Measurements from ENCODE around the gene PTPRN2.

Gene PTPRN2

DNA sequence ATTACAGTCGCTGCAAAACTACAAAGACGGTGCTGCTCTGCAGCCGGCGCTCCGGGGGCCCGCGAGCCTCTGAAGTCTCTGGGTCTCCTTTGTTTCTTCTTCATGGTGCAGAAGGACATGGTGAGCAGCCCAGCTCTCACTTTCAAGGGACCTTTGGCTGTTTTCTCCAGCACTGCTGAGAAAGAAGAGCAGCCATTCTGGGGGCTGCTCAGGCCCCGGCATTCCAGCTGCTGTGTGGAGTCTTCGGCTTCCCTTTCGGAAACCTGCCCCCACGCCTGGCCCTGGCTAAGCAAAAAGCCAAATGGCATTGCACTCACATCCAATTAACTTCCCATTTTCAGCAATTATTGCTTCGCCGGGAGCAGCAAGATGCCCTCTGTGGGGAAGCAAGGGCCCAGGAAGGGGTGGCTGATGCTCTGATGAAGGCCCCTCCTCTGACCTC, 555.7 kb downstream of the PTPRN2 start:
- DNase-seq (ENCODE audit: low read depth in 2 of 2), result no peak

DNA sequence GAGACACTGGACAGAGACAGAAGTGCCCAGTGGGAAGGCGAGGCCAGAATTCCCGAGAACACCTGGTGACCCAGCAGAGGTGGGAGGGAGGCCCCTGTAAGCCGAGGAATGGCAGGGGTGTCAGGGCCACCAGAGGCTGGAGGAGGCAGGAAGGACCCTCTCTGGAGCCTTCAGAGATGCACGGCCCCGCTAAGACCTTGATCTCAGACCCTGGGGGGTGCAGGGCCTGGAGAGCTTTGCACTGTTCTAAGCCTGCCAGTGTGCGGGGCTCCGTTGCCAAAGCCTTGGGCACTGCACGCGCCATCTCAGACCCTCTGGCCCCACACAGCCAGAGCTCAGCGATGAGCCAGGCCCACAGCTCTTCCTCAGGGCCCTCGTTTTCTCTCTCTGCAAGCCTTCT, 557.1 kb downstream of the PTPRN2 start:
- DNase-seq (ENCODE audit: low read depth in 2 of 2), result no peak

DNA sequence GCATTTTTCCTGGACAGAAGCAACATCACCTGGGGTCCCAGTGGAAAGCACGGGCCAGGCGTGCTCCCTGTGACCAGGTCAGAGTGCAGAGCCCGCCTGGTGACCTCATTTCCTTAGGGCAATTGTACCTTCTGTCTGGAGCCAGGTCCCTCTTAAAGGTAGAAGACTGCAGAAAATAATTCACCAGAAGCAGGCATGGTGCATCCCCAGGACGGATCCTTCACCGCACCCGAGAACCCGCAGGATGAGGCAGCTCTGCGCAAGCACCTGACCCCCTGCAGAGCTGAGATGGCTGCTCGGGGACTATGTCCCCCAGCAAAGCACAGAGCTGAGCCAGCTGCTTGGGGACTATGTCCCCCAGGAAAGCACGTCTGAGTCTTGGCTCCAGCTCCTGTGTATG, 557.6 kb downstream of the PTPRN2 start:
- DNase-seq (ENCODE audit: low read depth in 2 of 2), result no peak

DNA sequence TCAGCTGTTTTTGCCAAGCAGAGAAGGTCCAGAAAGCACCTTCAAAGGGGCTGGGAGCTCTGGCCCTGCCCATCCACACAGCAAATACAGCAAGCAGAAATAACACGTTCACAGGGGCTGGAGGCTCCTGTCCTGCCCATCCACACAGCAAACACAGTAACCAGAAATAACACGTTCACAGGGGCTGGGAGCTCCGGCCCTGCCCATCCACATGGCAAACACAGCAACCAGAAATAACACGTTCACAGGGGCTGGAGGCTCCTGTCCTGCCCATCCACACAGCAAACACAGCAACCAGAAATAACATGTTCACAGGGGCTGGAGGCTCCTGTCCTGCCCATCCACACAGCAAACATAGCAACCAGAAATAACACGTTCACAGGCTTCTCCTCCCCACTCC, 558.1 kb downstream of the PTPRN2 start:
- DNase-seq (ENCODE audit: low read depth in 2 of 2), result no peak

- no peak for DNase-seq (ENCODE audit: low read depth in 2 of 2)
Observed at GRCh38 chr7:158028971-158029370, 558.7 kb downstream of the PTPRN2 start.

DNA sequence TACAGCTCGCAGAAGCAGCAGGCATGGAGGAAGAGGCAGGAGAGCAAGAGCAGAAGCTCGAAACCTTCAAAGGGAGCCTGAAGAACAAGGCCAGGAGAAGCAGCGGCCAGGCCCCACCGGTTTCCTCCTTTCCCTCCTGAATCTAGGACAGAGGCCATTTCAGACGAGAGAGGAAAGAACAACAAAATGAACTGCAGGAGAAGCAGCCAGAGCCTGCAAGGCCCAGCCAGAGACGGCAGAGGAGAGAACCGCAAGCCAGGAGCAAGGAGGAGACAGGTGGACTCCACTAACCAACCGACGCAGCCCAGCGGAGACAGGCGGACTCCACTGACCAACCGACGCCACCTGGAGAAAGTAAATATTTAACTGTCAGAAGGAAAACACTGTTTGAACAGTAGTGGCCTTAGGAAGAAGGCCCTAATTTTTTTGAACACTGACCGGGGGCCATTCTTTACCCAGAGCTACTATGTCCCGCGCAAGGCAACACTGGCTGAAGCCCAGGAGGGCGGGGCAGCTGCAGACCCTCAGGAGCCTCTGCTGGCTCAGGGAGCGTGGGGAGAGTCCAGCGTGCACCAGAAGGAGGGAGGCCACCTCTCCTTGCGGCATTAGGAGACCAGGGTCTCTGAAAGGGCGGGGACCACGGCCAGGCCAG, 559.2 kb downstream of the PTPRN2 start:
- no peak for DNase-seq (ENCODE audit: low read depth in 2 of 2)

DNA sequence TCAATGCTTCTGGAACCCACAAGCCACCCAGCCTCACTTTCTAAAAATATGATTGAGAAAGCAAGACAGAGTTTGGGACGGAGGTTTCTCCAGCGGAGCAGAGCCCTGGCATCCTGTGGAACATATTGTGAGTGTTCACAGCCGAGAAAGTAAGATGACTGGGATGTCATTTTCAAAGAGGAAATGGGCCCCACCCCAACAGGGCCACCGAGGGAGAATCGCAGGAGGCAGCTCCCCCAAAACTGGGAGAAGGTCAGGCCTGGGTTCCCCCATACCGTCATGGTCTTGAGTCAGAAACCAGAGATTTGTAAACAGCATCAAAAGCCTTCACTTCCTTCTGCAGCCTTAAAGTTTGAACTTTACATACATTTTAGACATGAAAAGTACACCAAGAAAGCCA, 560.0 kb downstream of the PTPRN2 start:
- no peak for DNase-seq (ENCODE audit: low read depth in 2 of 2)

- no peak for DNase-seq (ENCODE audit: low read depth in 2 of 2)
Observed at GRCh38 chr7:158026636-158027265, 560.9 kb downstream of the PTPRN2 start.

DNA sequence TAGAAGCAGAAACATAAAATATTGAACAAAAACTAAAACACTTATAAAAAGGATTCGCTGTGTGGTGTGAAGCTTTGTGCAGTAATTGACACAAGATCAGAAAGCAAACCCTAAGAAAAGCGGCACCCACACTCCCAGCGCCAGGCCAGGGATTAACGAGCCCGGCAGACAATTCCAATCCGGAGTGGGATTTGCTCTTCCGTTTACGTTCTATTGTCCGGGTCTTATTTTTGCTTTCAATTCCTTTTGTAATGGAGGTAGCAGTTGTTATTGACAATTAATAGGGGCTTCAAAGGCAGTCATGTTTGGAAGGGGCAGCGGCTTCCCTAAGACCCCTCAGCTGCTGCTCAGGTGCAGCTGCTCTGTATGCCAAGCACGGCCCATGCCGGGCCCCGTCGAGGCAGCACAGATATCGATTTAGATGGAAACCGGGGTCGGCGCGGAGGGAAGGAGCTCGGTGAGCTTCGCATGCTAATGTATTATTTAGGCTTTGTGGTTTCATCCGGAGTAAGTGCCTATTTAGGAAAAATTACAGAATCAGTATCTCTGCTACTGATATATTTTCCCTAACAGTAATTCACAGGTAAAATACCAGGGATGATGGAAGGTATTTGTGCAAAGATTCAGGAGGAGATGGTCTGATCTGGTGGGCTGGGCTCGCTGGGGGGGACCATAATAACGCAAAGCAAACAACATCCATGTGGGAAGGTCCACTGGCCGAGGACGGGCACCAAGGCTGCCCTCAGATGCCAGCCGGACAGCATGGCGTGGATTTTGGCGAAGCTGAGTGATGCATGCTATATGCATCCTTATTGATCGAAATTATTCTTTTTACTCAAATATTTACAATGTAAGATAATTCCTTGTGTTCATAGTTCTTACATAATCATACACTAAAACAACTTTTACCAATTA, 561.7 kb downstream of the PTPRN2 start:
- no peak for DNase-seq (ENCODE audit: low read depth in 2 of 2)

DNA sequence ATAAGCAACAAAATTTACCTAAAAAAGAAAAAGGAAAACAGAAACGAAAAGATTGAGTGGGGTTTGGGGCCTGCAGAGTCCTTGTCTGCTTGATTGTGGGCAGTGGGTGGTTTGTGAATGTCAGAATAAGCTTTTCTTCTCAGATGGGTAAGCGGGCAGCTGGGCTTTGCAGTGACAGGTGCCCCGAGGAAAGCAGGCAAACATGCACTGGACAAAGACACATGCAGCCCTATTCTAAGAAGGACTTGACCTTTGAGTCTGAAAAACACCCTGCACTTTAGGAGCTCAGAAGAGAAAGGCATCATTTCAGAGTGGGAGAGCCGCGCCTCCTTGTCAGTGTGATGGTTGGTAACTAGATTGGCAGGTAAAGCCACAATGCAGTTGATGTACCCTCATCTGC, 562.7 kb downstream of the PTPRN2 start:
- no peak for DNase-seq (ENCODE audit: low read depth in 2 of 2)

DNA sequence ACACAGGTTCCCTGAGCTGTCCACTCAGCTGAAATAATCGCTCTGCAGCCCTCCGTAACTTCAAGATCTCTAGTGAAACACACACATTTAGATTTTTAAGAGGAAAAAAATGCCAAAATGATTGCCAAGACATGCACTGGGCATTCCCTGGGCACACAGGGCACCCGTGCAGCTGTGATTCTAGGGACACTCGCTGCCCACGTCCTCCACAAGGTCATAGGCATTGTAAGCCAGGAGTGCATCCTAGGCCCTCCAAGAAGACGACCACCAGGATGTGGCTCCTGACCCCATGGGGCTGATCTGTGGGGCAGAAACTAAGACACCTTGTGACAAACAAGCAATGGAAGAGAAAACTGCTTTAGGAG, 563.3 kb downstream of the PTPRN2 start:
- no peak for DNase-seq (ENCODE audit: low read depth in 2 of 2)

- no peak for DNase-seq (ENCODE audit: low read depth in 2 of 2)
Observed at GRCh38 chr7:158023681-158024350, 563.8 kb downstream of the PTPRN2 start.

GRCh38 chr7:158023157-158023556, 564.5 kb downstream of the PTPRN2 start:
- DNase-seq (ENCODE audit: low read depth in 2 of 2), result no peak

GRCh38 chr7:158022601-158023000, 565.0 kb downstream of the PTPRN2 start:
- DNase-seq (ENCODE audit: low read depth in 2 of 2), result no peak

- no peak for DNase-seq (ENCODE audit: low read depth in 2 of 2)
Observed at GRCh38 chr7:158021836-158022235, 565.8 kb downstream of the PTPRN2 start.

DNA sequence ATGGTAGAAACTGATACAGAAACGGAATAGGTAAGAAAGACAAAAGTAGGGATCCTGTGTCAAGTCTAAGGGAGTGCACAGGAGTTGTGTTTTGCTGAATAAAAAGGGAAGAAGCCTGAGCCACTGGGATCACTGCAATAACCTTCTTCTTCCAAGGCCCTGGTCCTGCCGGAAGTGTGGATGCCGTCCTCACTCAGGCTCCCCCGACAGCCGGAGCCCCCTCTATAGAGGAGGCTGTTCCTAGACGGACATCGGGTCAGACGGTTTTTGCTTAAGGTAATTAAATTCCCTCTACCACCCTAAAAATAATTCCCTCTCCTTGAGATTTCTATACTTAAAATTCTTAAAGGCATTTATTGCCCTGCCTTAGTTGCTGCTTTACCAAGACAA, 566.9 kb downstream of the PTPRN2 start:
- DNase-seq (ENCODE audit: low read depth in 2 of 2), result no peak

- no peak for DNase-seq (ENCODE audit: low read depth in 2 of 2)
Observed at GRCh38 chr7:158019726-158020705, 567.6 kb downstream of the PTPRN2 start.

GRCh38 chr7:158018971-158019645, 568.5 kb downstream of the PTPRN2 start:
- DNase-seq (ENCODE audit: low read depth in 2 of 2), result no peak

- no peak for DNase-seq (ENCODE audit: low read depth in 2 of 2)
Observed at GRCh38 chr7:158018098-158018762, 569.4 kb downstream of the PTPRN2 start.
